ENCODE results near the gene GOLGB1.
A peak's percentile ranks its signal among the peaks of the same experiment; 100 is the strongest.
"Not testable (repeated sequence)": the region's sequence is repeated elsewhere in the genome, so short reads cannot be mapped to it uniquely, and the experiment has no call there.

Gene GOLGB1

GRCh38 chr3:121747976-121748375 lies 1.6 kb downstream of the GOLGB1 start:
- no peak for DNase-seq

- DNase-seq, result not testable (repeated sequence)
Measured at GRCh38 chr3:121743106-121743505, 6.4 kb downstream of the GOLGB1 start.

- DNase-seq, result no peak
Measured at GRCh38 chr3:121740896-121741295, 8.6 kb downstream of the GOLGB1 start.

GRCh38 chr3:121739902-121740301 lies 9.6 kb downstream of the GOLGB1 start:
- DNase-seq, result no peak

- no peak for DNase-seq
Measured at GRCh38 chr3:121737644-121738043, 11.9 kb downstream of the GOLGB1 start.

- peak; percentile 3 for DNase-seq
Measured at GRCh38 chr3:121736112-121736511, 13.4 kb downstream of the GOLGB1 start.

GRCh38 chr3:121735047-121735696 lies 14.4 kb downstream of the GOLGB1 start:
- DNase-seq, result no peak

GRCh38 chr3:121730940-121731687 lies 18.4 kb downstream of the GOLGB1 start:
- no peak for DNase-seq

- DNase-seq, result no peak
Measured at GRCh38 chr3:121724130-121724529, 25.4 kb downstream of the GOLGB1 start.

GRCh38 chr3:121723485-121723884 lies 26.1 kb downstream of the GOLGB1 start:
- no peak for DNase-seq

- DNase-seq, result no peak
Measured at GRCh38 chr3:121722411-121722810, 27.1 kb downstream of the GOLGB1 start.

- no peak for DNase-seq
Measured at GRCh38 chr3:121720163-121720562, 29.4 kb downstream of the GOLGB1 start.

GRCh38 chr3:121719423-121719822 lies 30.1 kb downstream of the GOLGB1 start:
- no peak for DNase-seq

GRCh38 chr3:121718205-121718846 lies 31.2 kb downstream of the GOLGB1 start:
- no peak for DNase-seq

GRCh38 chr3:121710347-121710746 lies 39.2 kb downstream of the GOLGB1 start:
- DNase-seq, result no peak

GRCh38 chr3:121707531-121708273 lies 41.8 kb downstream of the GOLGB1 start:
- DNase-seq, result no peak

- DNase-seq, result no peak
Measured at GRCh38 chr3:121705541-121705940, 44.0 kb downstream of the GOLGB1 start.

- DNase-seq, result no peak
Measured at GRCh38 chr3:121703973-121704372, 45.6 kb downstream of the GOLGB1 start.

GRCh38 chr3:121698901-121699300 lies 50.6 kb downstream of the GOLGB1 start:
- DNase-seq, result no peak

GRCh38 chr3:121698476-121698875 lies 51.1 kb downstream of the GOLGB1 start:
- no peak for DNase-seq

GRCh38 chr3:121696186-121696585 lies 53.4 kb downstream of the GOLGB1 start:
- no peak for DNase-seq

- DNase-seq, result no peak
Measured at GRCh38 chr3:121692010-121692699, 57.4 kb downstream of the GOLGB1 start.
